Activated CD4-positive, alpha-beta T cell treated with anti-CD3 and anti-CD28 coated beads, Interleukin-2, amount 10 ng/mL, durations not matched to agents 24 days and 14 days (primary cell): ENCODE measurements around the gene GIT1. TPM values are rescaled to one million over a fixed set of nuclear protein-coding genes. Genes with fewer than 3 reads are reported as not detected.
A peak's percentile ranks its signal among the peaks of the same experiment; 100 is the strongest.

Experiments used
- DNase-seq: peaks from one replicate; pipeline ENCODE4 v3.0.0; 2022
- H3K27ac Mint-ChIP-seq: one replicate; pipeline ENCODE4 v1.8.0; 2022; ENCODE audit warnings: mild to moderate bottlenecking, mixed read lengths
- H3K27me3 Mint-ChIP-seq: one replicate; pipeline ENCODE4 v1.8.0; 2022; ENCODE audit warnings: mixed read lengths
- H3K36me3 Mint-ChIP-seq: one replicate; pipeline ENCODE4 v1.8.0; 2022; ENCODE audit warnings: low read depth, mild to moderate bottlenecking, mixed read lengths
- H3K4me1 Mint-ChIP-seq: one replicate; pipeline ENCODE4 v1.8.0; 2021; ENCODE audit warnings: mixed read lengths
- H3K4me3 Mint-ChIP-seq: one replicate; pipeline ENCODE4 v1.8.0; 2022; ENCODE audit warnings: mild to moderate bottlenecking, moderate library complexity, mixed read lengths
- H3K9me3 Mint-ChIP-seq: one replicate; pipeline ENCODE4 v1.8.0; 2021; ENCODE audit warnings: mixed read lengths
- intact Hi-C: fragments of 100-400 bp; cut with micrococcal nuclease; formaldehyde crosslinking; loops from one replicate; pipeline ENCODE4 v1.15.1; 2023
- total RNA-seq: library from RNA; stranded (reverse); gene quantifications from 2 replicates; pipeline ENCODE4 v1.2.3, GENCODE V29; 2022

Gene GIT1
- total RNA-seq, 1 donor from 2014 or later, result 91.3 TPM

DNA sequence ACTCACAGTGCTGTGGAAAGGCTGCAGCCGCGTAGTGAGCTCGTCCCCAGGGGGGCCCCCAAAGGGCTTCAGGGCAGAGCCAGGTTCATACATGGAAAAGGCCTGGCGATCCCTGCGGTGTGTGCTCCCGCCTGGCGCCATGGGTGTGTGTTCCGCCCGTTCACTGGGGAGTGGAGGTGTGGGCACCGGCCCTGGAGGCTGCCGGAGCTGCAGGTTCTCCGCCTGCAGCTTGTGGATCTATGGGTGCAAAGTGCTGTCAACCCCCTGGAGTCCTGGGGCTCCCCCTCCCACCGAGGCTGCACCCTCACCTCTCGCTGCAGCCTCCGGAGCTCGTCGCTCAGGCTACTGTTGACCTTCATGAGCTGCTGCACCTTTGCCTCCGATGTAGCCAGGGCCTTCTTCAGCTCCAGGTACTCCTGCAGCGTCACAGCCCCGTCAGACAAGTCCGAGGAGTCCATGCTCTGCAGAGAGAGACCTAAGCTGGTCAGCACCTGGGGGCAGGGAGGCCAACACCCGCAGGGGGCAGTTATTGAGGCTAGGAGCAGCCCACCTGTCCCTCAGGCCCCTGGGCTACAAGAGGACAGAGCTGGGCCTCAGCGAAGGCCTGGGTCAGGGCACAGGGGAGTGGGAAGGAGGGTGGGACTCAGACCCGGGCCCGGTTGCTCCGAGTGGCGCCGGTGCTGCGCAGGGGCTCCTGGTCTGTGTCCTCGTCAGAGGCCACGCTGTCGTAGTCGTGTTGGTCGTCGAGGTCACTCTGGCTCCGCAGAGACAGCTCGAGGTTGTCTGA lies 13.0 kb downstream of the GIT1 start:
- Mint-ChIP-seq H3K27ac (no peak overlapping the region), H3K4me1 (peaks cover 6% of the 10 kb centered on the region), H3K27me3 (no peaks in the 10 kb centered on the region), H3K9me3 (no peaks in the 10 kb centered on the region), H3K4me3 (no peak overlapping the region), H3K36me3 (peaks cover 46% of the 10 kb centered on the region)
- no peak for DNase-seq
- intact Hi-C loops, result no loop called here

DNA sequence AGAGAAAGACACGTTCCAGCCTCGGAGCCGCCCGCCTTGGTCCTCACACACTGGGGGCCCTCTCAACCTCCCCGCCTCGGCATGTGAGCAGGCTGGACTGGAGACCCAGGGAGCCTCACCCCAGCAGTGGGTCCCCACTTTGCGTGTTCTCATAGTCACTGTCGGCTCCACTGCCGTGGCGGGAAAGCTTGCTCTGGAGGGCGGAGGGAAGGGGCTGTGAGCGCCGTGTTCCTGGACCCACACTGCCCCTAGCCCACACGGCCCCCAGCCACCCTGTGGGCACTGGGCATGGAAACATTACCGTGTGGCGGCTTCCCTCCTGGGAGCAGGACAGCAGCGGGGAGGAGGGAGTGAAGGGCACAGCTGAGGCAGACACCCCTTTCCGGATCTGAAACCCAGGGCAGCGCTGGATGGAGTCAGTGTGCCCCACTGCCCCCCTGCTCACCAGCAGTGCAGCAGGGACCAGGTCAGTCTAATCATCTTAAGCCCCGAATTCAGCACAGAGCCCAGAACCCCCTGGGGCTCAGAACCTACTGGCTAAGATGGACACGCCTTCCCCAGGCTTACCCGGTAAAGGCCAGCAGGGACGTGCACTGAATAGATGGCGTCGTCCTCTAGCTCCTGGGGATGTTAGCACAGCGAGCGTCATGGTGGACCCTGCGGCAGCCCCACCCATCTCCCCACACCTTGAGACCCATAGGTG lies 13.8 kb downstream of the GIT1 start:
- Mint-ChIP-seq H3K4me3 (no peak overlapping the region), H3K27ac (no peak overlapping the region), H3K27me3 (no peaks in the 10 kb centered on the region), H3K36me3 (peaks cover 47% of the 10 kb centered on the region), H3K4me1 (peaks cover 6% of the 10 kb centered on the region), H3K9me3 (no peaks in the 10 kb centered on the region)
- intact Hi-C loops, result no loop called here
- DNase-seq, result no peak

DNA sequence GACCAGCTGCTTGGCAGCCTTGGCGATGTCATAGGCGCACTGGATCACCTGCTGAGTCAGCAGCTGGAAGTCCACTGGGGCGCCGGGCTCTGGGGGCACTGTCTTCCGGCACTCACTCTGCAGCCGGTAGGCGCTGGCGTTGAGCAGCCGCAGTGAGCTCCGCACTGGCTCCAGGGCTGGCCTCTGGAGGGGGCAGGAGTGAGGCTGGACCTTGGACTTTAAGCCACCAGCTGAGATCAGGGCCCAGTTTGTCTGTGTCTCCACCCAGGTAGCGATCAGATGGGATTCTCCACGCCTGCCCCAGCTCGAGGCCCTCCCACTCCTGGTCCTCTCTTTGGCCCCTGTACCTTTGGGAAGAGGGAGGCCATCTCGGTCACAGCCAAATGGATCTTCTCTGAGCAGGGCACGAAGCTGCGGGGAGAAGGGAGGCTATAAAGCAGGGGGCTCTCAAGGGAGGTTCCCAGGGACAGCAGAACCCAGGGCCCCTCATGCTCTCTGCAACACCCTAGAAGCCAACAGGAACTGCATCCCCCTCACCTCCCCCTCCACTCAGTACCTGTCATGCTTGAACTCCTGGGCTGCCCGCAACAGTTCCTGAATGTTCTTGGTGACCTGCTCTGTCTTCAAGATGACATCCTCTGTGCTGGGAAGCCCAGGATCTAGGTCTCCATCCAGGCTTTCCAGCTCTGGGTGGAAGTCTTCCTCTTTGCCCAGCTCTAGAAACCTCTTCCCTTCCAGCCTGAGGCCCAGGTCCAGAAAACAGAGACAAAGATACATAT lies 14.5 kb downstream of the GIT1 start:
- H3K27me3 Mint-ChIP-seq, result no peaks in the 10 kb centered on the region
- H3K36me3 Mint-ChIP-seq, result peaks cover 46% of the 10 kb centered on the region
- intact Hi-C loops, result no loop called here
- H3K27ac Mint-ChIP-seq, result no peak overlapping the region
- H3K4me3 Mint-ChIP-seq, result no peak overlapping the region
- peaks cover 4% of the 10 kb centered on the region for H3K4me1 Mint-ChIP-seq
- no peak for DNase-seq
- H3K9me3 Mint-ChIP-seq, result no peaks in the 10 kb centered on the region

DNA sequence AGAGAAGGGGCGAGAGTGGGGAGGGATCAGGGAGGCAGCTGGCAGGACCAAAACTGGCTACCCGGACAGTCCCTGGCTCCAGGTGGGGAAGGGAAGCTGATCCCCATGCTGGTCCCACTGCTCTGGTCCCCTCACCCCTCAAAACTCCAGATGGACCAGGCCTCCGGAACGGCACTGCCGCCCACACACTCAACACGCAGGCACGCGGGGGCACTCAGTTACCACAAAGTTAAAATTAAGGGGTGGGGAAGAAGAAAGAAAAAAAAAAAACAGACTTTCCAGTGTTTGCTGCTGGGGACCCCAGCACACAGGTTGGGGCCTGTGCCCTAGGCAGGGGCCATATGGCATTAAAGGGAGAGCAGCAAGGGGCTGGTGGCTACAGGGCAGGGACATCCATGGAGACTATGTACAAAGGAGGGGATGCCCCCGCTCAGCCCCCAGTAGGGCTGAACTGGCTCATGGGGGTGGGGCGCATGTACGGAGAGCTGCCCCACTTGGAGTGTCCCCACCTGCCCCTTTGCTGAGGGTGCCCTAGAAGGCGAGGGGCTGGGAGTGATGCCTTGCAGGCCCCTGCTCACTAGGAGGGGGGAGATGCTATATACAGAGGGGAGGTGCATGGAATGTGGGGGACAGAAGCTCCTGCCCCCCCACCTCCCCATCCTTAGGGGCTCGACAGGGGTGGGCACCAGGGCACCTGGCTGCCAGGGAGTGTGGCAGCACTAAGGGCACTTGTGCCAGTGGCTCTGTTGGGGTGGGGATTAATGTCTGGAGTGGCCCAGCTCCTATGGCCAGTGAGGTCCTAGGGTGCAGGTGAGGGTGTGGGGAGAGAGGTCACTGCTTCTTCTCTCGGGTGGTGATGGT lies 15.3 kb downstream of the GIT1 start:
- intact Hi-C loops, result no loop called here
- Mint-ChIP-seq H3K4me3 (no peak overlapping the region), H3K27me3 (no peaks in the 10 kb centered on the region), H3K4me1 (peaks cover 9% of the 10 kb centered on the region), H3K36me3 (peaks cover 45% of the 10 kb centered on the region), H3K9me3 (no peaks in the 10 kb centered on the region), H3K27ac (no peak overlapping the region)
- no peak for DNase-seq

DNA sequence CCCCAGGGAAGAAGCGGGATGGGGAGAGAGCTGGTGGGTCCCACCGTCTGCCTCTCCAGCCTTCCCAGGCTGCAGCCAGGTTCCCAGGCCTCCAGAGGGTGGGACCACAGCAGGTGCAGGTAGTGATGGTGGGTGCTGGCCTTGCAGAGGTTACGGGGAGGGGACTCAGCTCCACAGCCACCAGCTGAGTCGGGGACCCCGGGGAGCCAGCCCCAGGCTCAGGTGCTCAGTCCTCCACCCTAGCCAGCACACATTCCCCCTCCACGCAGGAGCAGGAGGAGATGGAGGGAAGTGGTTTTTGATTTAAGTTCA lies 15.9 kb downstream of the GIT1 start:
- intact Hi-C loops, result no loop called here
- Mint-ChIP-seq H3K4me1 (peaks cover 10% of the 10 kb centered on the region), H3K27ac (no peak overlapping the region), H3K27me3 (no peaks in the 10 kb centered on the region), H3K36me3 (peaks cover 45% of the 10 kb centered on the region), H3K4me3 (no peak overlapping the region), H3K9me3 (no peaks in the 10 kb centered on the region)
- DNase-seq, result no peak

DNA sequence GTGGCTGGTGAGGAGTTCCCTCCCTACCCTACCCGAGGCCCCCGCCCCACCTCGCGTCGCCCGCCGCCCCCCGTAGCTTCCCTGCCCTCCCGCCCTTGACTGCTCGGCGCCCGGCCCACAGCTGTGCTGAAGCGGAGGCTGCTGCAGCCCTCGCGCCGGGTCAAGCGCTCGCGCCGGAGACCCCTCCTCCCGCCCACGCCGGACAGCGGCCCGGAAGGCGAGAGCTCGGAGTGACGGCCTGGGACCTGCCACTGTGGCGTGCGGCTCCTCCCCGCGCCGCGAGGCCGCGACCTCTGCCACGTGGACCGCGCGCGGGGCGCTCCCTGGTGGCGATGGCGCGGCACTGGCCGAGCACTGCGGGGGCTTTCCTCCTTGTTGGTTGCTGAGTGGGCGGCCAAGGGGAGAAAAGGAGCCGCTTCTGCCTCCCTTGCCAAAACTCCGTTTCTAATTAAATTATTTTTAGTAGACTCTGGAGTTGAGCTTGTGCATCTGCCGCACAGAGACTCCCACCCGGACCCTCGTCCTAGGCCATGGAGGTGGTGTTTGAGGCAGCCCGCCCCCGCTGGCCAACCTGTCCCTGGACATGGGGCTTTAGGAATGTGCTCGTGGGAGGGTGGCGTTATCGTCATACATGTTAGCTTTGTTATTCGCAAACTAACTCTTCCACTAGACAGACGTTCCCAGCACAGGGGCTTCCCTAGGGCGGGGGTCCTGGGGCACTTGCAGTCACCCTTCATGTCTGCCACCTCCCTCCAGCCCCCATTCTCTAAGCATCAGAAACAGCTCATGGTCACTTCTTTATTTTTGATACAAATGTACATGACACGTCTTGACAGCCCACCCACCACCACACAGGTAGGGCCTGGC lies 16.5 kb downstream of the GIT1 start:
- Mint-ChIP-seq H3K27ac (no peak overlapping the region), H3K4me1 (peaks cover 13% of the 10 kb centered on the region), H3K27me3 (no peaks in the 10 kb centered on the region), H3K36me3 (peaks cover 40% of the 10 kb centered on the region), H3K4me3 (no peak overlapping the region), H3K9me3 (no peaks in the 10 kb centered on the region)
- DNase-seq, result peak; percentile 89
- intact Hi-C loops, result no loop called here

DNA sequence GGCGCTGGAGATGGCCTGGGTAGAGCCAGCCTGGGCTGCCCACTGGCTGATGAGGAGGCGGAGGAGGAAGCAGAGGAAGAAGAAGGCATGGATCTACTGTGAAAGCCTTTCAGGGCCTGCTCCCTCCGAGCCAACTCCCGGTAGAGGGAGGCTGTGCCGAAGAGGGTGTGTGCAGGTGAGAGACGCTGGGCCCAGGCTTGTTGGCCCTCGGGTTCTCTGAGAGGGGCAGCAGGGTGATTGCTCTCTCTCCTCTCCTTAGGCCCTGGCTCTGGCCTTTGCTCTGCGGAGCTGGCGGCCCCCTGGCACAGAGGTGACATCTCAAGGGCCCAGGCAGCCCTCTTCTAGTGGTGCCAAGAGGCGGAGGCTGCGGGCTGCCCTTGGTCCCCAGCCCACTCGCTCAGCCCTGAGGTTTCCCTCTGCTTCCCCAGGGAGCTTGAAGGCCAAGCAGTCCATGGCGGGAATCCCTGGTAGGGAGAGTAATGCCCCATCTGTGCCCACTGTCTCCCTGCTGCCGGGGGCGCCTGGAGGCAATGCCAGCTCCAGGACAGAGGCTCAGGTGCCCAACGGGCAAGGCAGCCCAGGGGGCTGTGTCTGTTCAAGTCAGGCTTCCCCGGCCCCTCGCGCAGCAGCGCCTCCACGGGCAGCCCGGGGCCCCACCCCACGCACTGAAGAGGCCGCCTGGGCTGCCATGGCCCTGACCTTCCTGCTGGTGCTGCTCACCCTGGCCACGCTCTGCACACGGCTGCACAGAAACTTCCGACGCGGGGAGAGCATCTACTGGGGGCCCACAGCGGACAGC lies 17.4 kb downstream of the GIT1 start:
- peaks cover 36% of the 10 kb centered on the region for H3K36me3 Mint-ChIP-seq
- peaks cover 13% of the 10 kb centered on the region for H3K4me1 Mint-ChIP-seq
- no peak for DNase-seq
- H3K27ac Mint-ChIP-seq, result peak overlapping the region; percentile 45
- H3K9me3 Mint-ChIP-seq, result no peaks in the 10 kb centered on the region
- no peaks in the 10 kb centered on the region for H3K27me3 Mint-ChIP-seq
- intact Hi-C loops, result no loop called here
- H3K4me3 Mint-ChIP-seq, result no peak overlapping the region

DNA sequence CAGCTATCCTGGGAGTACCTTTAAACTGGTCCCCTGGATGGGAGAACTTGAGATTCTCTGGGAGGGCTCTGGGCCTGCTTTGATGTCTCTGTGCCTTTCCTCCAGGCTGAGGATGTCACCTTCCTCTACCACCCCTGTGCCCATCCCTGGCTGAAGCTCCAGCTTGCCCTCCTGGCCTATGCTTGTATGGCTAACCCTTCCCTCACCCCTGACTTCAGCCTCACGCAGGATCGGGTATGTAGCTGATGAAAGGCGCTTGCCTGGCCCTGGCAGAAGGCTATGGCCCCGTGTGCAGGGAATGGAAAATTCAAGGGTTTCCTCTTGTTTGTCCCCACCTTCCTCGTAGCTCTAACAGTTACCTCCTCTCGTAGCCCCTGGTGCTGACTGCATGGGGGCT lies 18.0 kb downstream of the GIT1 start:
- peaks cover 13% of the 10 kb centered on the region for H3K4me1 Mint-ChIP-seq
- H3K27me3 Mint-ChIP-seq, result no peaks in the 10 kb centered on the region
- H3K36me3 Mint-ChIP-seq, result peaks cover 37% of the 10 kb centered on the region
- H3K27ac Mint-ChIP-seq, result peak overlapping the region; percentile 45
- H3K9me3 Mint-ChIP-seq, result no peaks in the 10 kb centered on the region
- intact Hi-C loops, result no loop called here
- no peak overlapping the region for H3K4me3 Mint-ChIP-seq
- no peak for DNase-seq

DNA sequence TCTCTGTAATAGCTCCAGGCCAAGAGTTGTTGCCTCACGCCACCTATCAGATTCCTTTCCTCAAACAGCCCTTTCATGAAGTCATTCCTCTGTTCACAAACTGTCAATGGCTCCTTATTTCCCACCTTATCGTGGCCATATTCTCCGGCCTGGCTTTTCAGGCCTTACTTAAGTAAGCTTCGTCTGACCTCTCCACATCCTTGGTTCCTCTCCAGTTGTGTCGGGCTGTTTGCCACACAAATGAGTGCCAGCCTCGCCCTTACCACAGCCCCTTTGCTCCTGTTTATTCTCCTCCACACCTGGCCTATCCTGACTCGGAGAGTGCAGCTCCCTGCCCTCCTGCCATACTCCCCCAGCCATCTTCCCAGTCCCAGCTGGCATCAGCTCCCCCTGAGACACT lies 18.9 kb downstream of the GIT1 start:
- Mint-ChIP-seq H3K4me3 (peak overlapping the region; percentile 18), H3K36me3 (peaks cover 40% of the 10 kb centered on the region), H3K27ac (no peak overlapping the region), H3K4me1 (peaks cover 18% of the 10 kb centered on the region), H3K27me3 (no peaks in the 10 kb centered on the region), H3K9me3 (no peaks in the 10 kb centered on the region)
- intact Hi-C loops, result no loop called here
- DNase-seq, result no peak

DNA sequence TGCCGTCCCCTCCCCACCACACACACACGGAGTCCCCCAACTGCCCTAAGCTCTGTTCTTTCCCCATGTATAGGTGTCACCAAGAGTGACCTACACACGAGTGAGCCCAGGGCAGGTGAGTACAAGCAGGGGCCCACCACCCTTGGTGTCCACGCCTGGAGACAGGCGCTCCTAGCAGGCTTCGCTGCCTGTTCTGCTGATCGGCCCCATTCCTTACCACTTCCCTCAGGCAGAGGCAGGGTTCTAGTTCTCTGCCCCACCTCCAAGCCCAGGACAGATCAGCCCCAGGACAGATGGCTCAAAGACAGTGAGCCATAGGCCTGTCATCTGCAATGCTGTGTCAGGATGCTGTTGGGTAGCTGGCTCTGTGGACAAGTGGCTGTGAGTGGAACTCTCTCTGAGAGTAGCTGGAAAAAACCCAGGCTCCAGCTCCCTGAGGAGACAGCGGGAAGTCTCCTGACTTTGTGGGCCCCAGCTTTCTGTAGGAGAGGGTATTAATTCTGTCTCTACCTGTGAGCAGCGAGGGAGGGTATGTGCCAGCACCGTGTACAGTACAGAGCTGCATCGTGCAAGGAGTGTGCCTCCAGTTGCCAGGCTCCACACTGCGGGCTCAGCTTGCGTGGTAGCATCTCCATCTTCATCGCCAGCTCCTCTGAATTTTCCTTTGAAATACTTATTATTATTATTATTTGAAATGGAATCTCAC lies 20.1 kb downstream of the GIT1 start:
- peak overlapping the region; percentile 79 for H3K27ac Mint-ChIP-seq
- no peaks in the 10 kb centered on the region for H3K27me3 Mint-ChIP-seq
- no peaks in the 10 kb centered on the region for H3K9me3 Mint-ChIP-seq
- peaks cover 31% of the 10 kb centered on the region for H3K36me3 Mint-ChIP-seq
- H3K4me1 Mint-ChIP-seq, result peaks cover 21% of the 10 kb centered on the region
- intact Hi-C loops, result loop anchor here (5.0 to 10.0 kb wide), 4 partner anchors 195 to 842 kb away; partner anchors contain the start of genes NEK8, NUFIP2, SSH2 and TLCD1
- no peak for DNase-seq
- peak overlapping the region; percentile 93 for H3K4me3 Mint-ChIP-seq

DNA sequence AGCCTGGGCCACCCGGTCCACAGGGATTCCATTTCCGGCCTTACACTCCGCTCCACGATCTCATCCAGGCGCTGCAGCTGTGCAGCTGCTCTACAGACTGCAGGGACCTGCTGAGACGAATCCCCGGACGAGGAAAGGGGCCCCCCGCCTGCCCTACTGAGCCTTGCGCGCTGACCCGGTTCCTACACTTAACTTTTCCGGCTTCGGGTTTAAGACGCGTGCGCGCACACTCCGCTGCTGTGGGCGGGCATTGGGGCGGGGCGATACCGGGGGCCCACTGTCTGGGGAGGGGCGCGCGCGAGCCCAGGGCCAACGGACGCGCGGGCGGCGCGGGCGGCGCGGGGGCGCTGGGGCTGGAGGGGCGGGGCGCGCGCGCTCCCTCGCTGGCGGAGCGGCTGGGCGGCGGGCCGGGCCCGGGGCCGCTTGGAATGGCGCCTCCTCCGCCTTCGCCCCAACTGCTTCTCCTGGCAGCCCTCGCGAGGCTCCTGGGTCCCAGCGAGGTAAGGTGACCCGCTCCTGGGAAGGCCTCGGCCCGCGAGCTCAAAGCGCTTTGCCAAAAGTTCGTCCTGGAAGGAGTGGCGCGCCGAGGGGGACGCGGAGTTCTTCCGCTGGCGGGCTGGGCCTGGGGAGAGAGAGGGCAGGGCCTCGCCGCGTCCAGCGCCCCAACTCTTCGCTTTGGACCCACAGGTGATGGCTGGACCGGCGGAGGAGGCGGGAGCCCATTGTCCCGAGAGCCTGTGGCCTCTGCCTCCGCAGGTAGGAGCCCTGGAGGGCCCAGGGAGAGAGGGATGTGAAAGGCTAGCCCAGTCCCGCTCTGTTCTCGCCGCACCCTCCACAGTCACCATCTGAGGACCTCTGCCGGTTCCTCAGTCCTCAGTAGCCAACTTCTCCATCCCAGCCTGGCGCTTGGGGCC lies 20.9 kb downstream of the GIT1 start, which contains the start of gene TP53I13:
Gene TP53I13, plus strand, starts transcription at position 371 of the 914 bp plus-strand sequence. Its CDS starts 58 bp downstream, at position 429.
- peak; percentile 96 for DNase-seq
- H3K27me3 Mint-ChIP-seq, result no peaks in the 10 kb centered on the region
- peak within 1 kb of the TSS; percentile 93 for H3K4me3 Mint-ChIP-seq
- intact Hi-C loops, result loop anchor here (1.0 to 10.0 kb wide), 6 partner anchors 21 to 841 kb away; partner anchors contain the start of genes GIT1, NEK8, NUFIP2 and SSH2
- H3K4me1 Mint-ChIP-seq, result peaks cover 27% of the 10 kb centered on the region
- peak within 1 kb of the TSS; percentile 94 for H3K27ac Mint-ChIP-seq
- no peaks in the 10 kb centered on the region for H3K9me3 Mint-ChIP-seq
- peaks cover 29% of the 10 kb centered on the region for H3K36me3 Mint-ChIP-seq
